NOMO-1 treated with DMSO at 0.1 percent for 48 hours (cell line): Measurements from ENCODE around the gene CDH23.

ENCODE experiments used
- DNase-seq: peaks from one replicate; lab custom pipeline; 2025; ENCODE audit not compliant: unreplicated experiment; lab: John Stamatoyannopoulos, UW

Gene CDH23

DNA sequence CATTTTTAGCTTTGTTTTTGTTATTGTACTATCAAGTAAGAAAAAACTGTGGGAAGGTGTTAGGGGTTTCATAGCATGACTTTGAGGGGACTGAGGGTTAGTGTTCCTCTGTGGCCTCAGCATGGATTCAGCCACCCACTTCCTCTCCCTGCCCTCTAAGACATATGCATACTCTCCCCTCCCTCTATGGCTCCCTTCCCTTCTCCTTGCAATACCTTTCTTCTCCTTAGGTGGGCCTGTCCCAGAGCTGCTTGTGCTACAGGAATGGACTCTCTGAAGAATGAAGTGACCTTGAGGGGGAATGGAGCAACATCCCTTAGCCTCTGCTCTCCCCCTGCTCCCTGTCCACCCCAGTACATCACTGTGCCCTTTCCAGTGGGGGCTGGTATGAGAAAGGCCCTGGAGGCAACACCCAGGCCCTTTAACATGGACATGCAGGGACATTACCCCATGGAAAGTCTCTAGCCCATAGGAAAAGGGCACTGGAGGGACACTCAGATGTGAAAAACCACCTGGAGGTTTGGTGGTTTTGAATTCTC, 22.4 kb downstream of the CDH23 start:
- no peak for DNase-seq

- DNase-seq, result no peak
Measured at GRCh38 chr10:71419750-71420149, 23.0 kb downstream of the CDH23 start.

GRCh38 chr10:71421075-71421434, 24.3 kb downstream of the CDH23 start:
- DNase-seq, result no peak

DNA sequence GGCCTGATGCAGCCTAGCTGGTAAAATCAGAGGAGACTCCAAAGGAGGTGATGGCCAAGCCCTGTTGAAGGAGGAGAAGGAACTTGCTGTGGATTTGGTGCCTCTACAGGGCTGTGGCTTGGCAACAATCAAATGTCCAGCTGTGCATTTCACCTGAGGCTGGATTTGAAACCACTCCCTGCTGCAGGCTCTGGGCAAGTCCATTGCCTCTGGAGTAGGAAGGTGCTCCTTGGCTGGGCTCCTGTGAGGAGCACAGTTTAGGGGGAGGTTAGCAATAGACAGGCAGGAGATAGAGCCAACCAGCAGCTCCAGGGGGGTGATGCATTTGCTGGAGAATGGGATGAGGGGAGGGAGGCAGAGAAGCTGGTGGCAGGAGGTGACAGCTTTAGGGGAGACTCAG, 26.5 kb downstream of the CDH23 start:
- no peak for DNase-seq

DNA sequence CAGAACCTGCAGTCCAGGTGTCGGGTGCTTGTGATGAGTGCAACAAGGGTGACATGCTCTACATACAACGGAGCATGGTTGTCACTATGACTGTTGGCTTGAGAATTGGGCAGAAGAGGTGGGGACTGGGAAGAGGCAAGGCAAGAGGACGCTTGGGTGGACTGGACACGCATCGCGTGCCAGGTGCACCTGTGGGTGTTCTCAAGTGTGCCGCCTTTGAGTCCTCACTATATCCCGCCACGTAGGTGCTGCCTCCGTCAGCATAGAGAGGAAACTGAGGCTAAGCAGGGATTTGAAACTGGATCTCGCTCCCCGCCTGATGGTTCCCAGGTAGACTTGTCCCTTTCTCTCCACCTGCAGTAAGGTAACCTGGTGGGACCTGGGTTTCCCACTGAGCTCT, 27.2 kb downstream of the CDH23 start:
- DNase-seq, result no peak

GRCh38 chr10:71424496-71425194, 27.9 kb downstream of the CDH23 start:
- no peak for DNase-seq

- DNase-seq, result no peak
Measured at GRCh38 chr10:71426058-71426605, 29.4 kb downstream of the CDH23 start.

GRCh38 chr10:71427246-71427645, 30.5 kb downstream of the CDH23 start:
- DNase-seq, result no peak

- DNase-seq, result no peak
Measured at GRCh38 chr10:71429304-71429703, 32.6 kb downstream of the CDH23 start.

- no peak for DNase-seq
Measured at GRCh38 chr10:71429929-71430328, 33.2 kb downstream of the CDH23 start.

GRCh38 chr10:71431239-71432100, 34.8 kb downstream of the CDH23 start:
- DNase-seq, result no peak

DNA sequence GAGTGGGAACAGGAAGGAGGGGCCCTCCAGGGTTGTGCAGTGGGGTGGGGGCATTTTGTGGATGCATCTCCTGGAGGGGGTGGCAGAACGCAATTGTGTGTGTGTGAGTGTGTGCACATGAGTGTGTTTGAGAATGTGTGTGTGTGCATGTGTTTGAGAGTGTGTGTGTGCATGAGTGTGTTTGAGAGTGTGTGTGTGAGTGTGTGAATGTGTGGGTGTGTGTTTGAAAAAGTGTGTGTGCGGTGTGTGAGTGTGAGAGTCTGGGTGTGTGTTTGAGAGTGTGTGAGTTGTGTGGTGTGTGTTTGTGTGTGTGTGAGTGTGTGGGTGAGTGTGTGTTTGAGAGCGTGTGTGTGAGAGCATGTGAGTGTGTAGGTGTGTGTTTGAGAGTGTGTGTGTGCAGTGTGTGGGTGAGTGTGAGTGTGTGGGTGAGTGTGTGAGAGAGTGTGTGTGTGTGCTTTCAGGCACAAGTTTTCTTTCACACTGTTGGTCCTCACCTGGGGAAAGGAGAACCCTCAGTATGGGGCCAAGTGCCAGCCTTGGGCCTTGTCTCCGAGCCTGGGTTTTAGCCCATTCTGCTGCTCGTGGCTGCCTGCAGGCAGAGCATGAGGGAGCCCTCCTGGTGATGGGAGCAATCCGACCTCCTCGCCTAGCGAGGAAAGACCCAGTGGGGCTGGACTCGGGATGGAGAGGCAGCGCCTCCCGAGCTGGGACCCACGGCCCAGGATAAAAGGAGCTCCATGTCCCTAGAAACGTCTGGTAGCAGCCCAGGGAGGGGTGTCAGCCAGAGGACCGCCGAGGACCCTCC, 35.6 kb downstream of the CDH23 start:
- no peak for DNase-seq

DNA sequence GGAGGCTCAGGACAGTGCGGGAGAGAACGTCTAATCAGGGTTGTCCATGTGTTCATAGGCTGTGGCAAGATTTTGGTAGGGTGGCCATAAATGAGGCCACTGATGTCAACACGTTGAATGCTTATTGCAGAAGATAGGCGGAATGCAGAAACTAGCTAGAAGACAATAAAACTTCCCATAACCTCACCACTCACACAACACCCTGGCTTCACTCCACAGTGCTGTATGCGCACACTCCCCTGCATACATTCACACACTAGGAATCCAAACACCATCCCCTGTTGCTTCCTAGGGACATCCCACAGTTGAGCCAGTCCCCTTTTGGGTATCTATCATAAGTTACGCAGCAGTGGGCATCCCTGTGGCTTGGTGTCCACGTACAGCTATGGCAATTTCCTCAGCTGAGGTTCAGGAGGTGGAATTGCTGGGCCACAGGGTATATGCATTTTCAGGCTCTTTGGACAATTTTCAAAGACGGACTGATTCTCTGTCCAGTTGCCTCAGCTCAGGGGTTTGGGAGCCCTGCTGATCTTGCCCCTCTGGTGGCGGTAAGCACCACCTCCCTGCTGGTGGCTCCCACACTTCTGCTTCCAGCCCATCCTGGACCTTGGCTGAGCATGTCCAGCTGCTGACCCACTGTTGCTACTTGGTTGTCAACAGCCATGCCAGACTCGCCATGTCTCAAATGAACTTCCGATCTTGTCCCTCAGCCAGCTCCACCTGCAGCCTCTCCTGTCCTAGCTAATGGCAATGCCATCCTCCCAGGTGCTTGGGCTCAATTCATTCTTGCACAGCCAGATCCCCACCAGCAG, 36.4 kb downstream of the CDH23 start:
- no peak for DNase-seq

- no peak for DNase-seq
Measured at GRCh38 chr10:71433768-71434744, 37.3 kb downstream of the CDH23 start.

DNA sequence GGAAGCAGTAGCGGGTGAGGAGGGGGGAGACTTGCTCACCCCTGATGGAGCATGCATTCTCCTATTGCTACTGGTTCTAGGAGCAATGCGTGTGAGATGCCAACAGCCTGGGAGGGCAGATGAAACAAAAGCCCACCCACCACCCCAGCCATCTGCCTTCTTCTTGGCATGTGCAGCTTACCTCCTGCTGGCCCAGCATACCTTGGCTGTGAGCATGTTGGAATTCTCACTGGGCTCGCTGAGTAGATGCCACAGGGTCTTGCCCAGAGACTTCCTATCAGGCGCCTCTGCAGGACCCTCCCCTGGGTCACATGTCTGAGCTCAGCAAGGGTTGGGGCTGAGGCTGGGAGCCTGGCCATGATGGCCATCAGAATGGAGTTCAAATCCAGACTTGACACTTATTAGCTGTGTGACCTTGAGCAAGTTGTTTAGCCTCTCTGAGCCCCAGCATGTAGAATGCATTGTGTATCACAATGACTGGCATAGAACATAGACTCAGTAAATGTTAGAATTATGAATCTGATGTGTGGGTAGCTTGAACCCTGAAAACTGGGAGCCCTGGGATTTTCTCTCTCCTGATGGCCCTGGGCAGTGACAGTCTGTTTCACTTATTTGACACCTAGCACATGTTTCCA, 38.2 kb downstream of the CDH23 start:
- no peak for DNase-seq

DNA sequence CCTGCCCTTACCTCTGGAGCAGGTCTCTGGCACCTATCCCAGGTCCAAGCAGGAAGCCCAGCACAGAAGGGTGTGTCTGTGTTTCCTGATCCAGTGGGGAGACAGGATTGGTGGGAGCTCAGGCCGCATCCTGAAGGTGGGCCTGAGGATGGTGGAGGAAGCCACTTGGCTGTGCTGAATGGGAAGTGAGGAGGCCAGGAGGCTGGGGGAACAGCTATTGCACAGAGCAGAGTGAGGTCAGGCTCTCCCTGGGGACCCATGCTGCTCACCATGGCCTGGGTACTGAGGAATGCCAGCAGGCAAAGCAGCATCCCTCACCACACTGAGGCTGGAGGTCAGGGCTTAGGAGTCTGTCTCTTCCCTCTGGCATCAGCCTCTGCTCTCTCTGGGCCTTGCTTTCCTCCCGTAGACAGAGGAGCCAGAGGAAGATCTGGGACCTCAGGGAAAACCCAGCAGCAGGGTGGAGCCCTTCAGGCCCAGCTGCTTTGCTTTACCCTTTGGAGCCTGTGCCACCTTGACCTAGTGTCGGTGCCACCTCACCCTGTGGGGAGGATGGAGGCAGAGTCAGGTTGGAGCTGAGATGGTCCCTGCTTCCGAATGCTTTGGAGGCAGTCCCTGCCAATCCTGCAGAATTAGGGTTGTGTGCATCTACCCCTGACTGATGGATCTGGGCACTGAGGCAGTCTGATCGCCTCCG, 39.0 kb downstream of the CDH23 start:
- DNase-seq, result no peak

- DNase-seq, result no peak
Measured at GRCh38 chr10:71436268-71437125, 39.8 kb downstream of the CDH23 start.
